Sigmoid colon (tissue), 7 donors: ENCODE data around the gene SLIT3. TPM values are rescaled to one million over a fixed set of nuclear protein-coding genes. Genes with fewer than 3 reads are reported as not detected.

Experiments used
- DNase-seq: peaks from one replicate; pipeline ENCODE4 v3.0.0-alpha.2; 2019
- H3K27ac ChIP-seq, 4 donors: fragments of 200-600 bp; sonication (generic); one replicate each; pipeline ENCODE4 v1.5.1; 2016 to 2019; ENCODE audit warnings: mild to moderate bottlenecking in 1 of 4
- H3K27me3 ChIP-seq, 3 donors: fragments of 200-600 bp; sonication (generic); one replicate each; pipeline ENCODE4 v1.5.1; 2019; ENCODE audit warnings: mild to moderate bottlenecking in 1 of 3
- H3K36me3 ChIP-seq, 4 donors: fragments of 200-600 bp; sonication (generic); one replicate each; pipeline ENCODE4 v1.5.1; 2016 to 2019
- H3K4me1 ChIP-seq, 4 donors: fragments of 200-600 bp; sonication (generic); one replicate each; pipeline ENCODE4 v1.5.1; 2017 to 2019
- H3K4me3 ChIP-seq, 4 donors: fragments of 200-600 bp; sonication (generic); one replicate each; pipeline ENCODE4 v1.5.1; 2017 to 2019; ENCODE audit warnings: mild to moderate bottlenecking in 2 of 4, moderate library complexity in 1 of 4
- H3K9me3 ChIP-seq, 4 donors: fragments of 200-600 bp in 3 of 4; sonication (generic) in 3 of 4; one replicate each; pipeline versions ENCODE4 v1.5.1 to v1.6.1; 2013 to 2019
- EP300 ChIP-seq, 4 donors: sonication (generic); formaldehyde crosslinking; IDR thresholded peaks; one replicate each; pipeline ENCODE4 v1.6.1; 2017; ENCODE audit warnings: antibody characterized with exemption in 4 of 4
- POLR2A ChIP-seq, 2 donors: fragments of 450-650 bp; IDR thresholded peaks; one replicate each; pipeline ENCODE4 v1.6.1; 2016; ENCODE audit warnings: antibody characterized with exemption in 2 of 2, mild to moderate bottlenecking in 2 of 2, moderate library complexity in 2 of 2
- POLR2AphosphoS5 ChIP-seq, 4 donors: sonication (generic); formaldehyde crosslinking; IDR thresholded peaks; one replicate each; pipeline ENCODE4 v1.6.1; 2017; ENCODE audit warnings: antibody characterized with exemption in 4 of 4
- WGBS, 2 donors: extraction: QIAGEN DNeasy Blood & Tissue Kit; methylation state at CpG; one replicate each; pipeline ENCODE4 v1.1.7; 2013; 5-methylcytosine and 5-hydroxymethylcytosine counted together
- intact Hi-C: fragments of 100-400 bp; cut with DNase I; formaldehyde crosslinking; loops from one replicate; pipeline ENCODE4 v1.15.1; 2023
- polyA plus RNA-seq, 3 donors: library from polyadenylated mRNA; stranded (reverse); fragments of 200-250 nt; gene quantifications; one replicate each; pipeline ENCODE4 v1.2.3, GENCODE V29; 2013
- total RNA-seq, 4 donors: library from RNA; depleted of rRNA; stranded (reverse); fragments of >200 nt; gene quantifications; one replicate each; pipeline ENCODE4 v1.1.0, GENCODE V29; 2016
- TF ChIP-seq, protein P1 (sequence below), 4 experiments: fragments of 450-650 bp in 3 of 4; fragments of 200-600 bp in 1 of 4; IDR thresholded peaks; one replicate each; pipeline ENCODE4 v1.5.1; 2016 to 2019; ENCODE audit warnings: antibody characterized with exemption in 4 of 4, mild to moderate bottlenecking in 3 of 4, moderate library complexity in 2 of 4
- donor health status: healthy with polysubstance abuse.
- donor health status: Bipolar disorder and iron deficiency.
- donor health status: healthy.

Gene SLIT3
- total and polyA plus RNA-seq, 7 donors = 0.23 to 46.3 (median 30.0) TPM

- TF ChIP-seq POLR2A (IDR thresholded peaks at IDR 0.05) (no peak), EP300 (IDR thresholded peaks at IDR 0.05) (no peak), POLR2AphosphoS5 (IDR thresholded peaks at IDR 0.05) (no peak)
- TF ChIP-seq, protein P1, sequence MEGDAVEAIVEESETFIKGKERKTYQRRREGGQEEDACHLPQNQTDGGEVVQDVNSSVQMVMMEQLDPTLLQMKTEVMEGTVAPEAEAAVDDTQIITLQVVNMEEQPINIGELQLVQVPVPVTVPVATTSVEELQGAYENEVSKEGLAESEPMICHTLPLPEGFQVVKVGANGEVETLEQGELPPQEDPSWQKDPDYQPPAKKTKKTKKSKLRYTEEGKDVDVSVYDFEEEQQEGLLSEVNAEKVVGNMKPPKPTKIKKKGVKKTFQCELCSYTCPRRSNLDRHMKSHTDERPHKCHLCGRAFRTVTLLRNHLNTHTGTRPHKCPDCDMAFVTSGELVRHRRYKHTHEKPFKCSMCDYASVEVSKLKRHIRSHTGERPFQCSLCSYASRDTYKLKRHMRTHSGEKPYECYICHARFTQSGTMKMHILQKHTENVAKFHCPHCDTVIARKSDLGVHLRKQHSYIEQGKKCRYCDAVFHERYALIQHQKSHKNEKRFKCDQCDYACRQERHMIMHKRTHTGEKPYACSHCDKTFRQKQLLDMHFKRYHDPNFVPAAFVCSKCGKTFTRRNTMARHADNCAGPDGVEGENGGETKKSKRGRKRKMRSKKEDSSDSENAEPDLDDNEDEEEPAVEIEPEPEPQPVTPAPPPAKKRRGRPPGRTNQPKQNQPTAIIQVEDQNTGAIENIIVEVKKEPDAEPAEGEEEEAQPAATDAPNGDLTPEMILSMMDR (IDR thresholded peaks at IDR 0.05) = no peak
- Histone ChIP-seq H3K9me3 (no peaks in the 10 kb centered on the region), H3K36me3 (no peaks in the 10 kb centered on the region), H3K27me3 (no peaks in the 10 kb centered on the region), H3K27ac (no peak overlapping the region), H3K4me3 (no peak overlapping the region), H3K4me1 (no peaks in the 10 kb centered on the region)
- WGBS, 2 donors = 71 to 87% methylated on average over 5 of the region's 5 CpGs
- intact Hi-C loops = no loop called here
- no peak for DNase-seq
Observed at GRCh38 chr5:168895295-168896071, 405.5 kb downstream of the SLIT3 start.

DNA sequence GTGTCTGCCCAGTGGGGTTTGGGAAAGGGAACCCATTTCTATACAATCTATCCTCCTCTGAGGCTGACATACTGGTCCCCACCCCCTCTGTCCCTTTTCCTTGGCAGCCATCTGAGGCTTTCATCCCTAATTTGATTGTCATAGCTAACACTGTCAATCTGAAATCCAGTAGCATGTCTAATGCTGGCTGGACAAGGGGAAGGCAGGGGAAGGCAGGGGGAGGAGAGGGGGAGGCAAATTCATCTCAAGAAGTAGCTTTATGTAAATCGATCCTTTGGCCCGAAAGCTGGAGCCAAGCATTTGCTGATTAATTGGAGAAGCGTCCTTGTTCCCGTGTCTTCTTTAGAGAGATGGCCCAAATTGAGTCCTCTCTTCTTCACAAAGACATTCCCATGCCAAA is 407.7 kb downstream of the SLIT3 start:
- no peaks in the 10 kb centered on the region for H3K9me3 ChIP-seq
- intact Hi-C loops = no loop called here
- no peaks in the 10 kb centered on the region for H3K4me1 ChIP-seq
- no peak overlapping the region for H3K4me3 ChIP-seq
- no peak for TF ChIP-seq POLR2AphosphoS5 (IDR thresholded peaks at IDR 0.05)
- TF ChIP-seq, protein P1 (IDR thresholded peaks at IDR 0.05) = no peak
- TF ChIP-seq EP300 (IDR thresholded peaks at IDR 0.05) = no peak
- TF ChIP-seq POLR2A (IDR thresholded peaks at IDR 0.05) = no peak
- DNase-seq = no peak
- WGBS, 2 donors = 92% methylated on average over 4 of the region's 4 CpGs
- H3K27me3 ChIP-seq = no peaks in the 10 kb centered on the region
- H3K27ac ChIP-seq = no peak overlapping the region
- H3K36me3 ChIP-seq = no peaks in the 10 kb centered on the region

DNA sequence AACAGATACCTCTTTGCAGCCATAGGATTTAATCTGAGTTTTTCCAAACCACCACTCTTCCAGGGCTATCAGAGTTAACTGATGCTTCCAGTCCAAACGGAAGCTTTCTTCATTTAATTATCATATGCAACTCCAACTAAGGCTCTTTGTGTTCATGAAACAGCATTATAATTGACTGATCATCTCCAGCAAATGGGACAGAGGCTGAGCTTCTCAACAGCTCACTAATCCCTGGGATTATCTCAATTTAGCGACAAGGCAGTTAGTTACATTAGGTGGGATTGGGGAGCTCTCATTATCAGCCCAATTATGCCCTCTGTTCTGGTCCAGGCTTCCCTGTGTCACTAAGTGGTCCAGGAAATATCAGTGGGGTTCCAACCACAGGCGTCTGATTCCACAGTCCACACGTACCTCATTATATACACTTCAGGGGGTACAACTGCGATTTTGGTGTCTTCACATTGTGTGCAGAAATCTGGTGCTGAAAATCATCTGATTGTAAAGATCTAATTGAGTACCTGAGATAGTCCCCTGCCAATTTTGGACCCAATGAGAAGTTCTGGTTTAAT is 408.2 kb downstream of the SLIT3 start:
- intact Hi-C loops = no loop called here
- DNase-seq = no peak
- Histone ChIP-seq H3K9me3 (no peaks in the 10 kb centered on the region), H3K27me3 (no peaks in the 10 kb centered on the region), H3K4me3 (no peak overlapping the region), H3K4me1 (no peaks in the 10 kb centered on the region), H3K27ac (no peak overlapping the region), H3K36me3 (no peaks in the 10 kb centered on the region)
- 78 to 81% methylated on average over 5 of the region's 5 CpGs for WGBS, 2 donors
- TF ChIP-seq POLR2A (IDR thresholded peaks at IDR 0.05) = no peak
- no peak for TF ChIP-seq POLR2AphosphoS5 (IDR thresholded peaks at IDR 0.05)
- TF ChIP-seq EP300 (IDR thresholded peaks at IDR 0.05) = no peak
- TF ChIP-seq, protein P1 (IDR thresholded peaks at IDR 0.05) = no peak

GRCh38 chr5:168890816-168891812 is 409.8 kb downstream of the SLIT3 start:
- Histone ChIP-seq H3K27me3 (no peaks in the 10 kb centered on the region), H3K4me1 (no peaks in the 10 kb centered on the region), H3K9me3 (no peaks in the 10 kb centered on the region), H3K36me3 (no peaks in the 10 kb centered on the region), H3K27ac (no peak overlapping the region), H3K4me3 (no peak overlapping the region)
- 62 to 82% methylated on average over 6 of the region's 6 CpGs for WGBS, 2 donors
- TF ChIP-seq EP300 (IDR thresholded peaks at IDR 0.05) = no peak
- TF ChIP-seq POLR2A (IDR thresholded peaks at IDR 0.05) = no peak
- TF ChIP-seq POLR2AphosphoS5 (IDR thresholded peaks at IDR 0.05) = no peak
- TF ChIP-seq, protein P1 (IDR thresholded peaks at IDR 0.05) = no peak
- intact Hi-C loops = no loop called here
- no peak for DNase-seq
